ENCODE results near the gene SLC27A1.
A peak's percentile ranks its signal among the peaks of the same experiment; 100 is the strongest.
"Not testable (repeated sequence)": the region's sequence is repeated elsewhere in the genome, so short reads cannot be mapped to it uniquely, and the experiment has no call there.

SLC27A1 gene

DNA sequence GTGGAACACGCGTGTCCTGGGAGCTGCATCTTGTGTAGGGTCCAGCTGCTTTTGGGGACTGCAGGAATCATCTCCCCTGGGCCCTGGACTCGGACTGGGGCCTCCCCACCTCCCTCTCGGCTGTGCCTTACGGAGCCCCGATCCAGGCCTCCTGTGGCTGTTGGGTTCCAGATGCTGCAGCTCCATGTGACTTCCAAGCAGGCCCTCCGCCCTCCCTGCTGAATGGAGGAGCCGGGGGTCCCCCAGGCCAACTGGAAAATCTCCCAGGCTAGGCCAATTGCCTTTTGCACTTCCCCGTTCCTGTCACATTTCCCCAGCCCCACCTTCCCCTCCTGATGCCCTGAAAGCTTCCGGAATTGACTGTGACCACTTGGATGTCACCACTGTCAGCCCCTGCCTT lies 34.9 kb downstream of the SLC27A1 start:
- Histone ChIP-seq H3K9ac (ENCODE audit: low read depth, low read length) (no peak overlapping the region), H3K9me3 (ENCODE audit: control insufficient read depth, insufficient read depth, low read length) (no peaks in the 10 kb centered on the region), H3K36me3 (ENCODE audit: insufficient read depth, low read length) (no peaks in the 10 kb centered on the region), H3K4me1 (ENCODE audit: insufficient read depth, low read length) (peaks cover 4% of the 10 kb centered on the region; the same call in 1 of the 2 replicates)

GRCh38 chr19:17506745-17507144 lies 36.4 kb downstream of the SLC27A1 start:
- no peaks in the 10 kb centered on the region for H3K9me3 ChIP-seq (ENCODE audit: control insufficient read depth, insufficient read depth, low read length)
- H3K36me3 ChIP-seq (ENCODE audit: insufficient read depth, low read length): no peaks in the 10 kb centered on the region
- peaks cover 4% of the 10 kb centered on the region; the same call in 1 of the 2 replicates for H3K4me1 ChIP-seq (ENCODE audit: insufficient read depth, low read length)
- H3K9ac ChIP-seq (ENCODE audit: low read depth, low read length): no peak overlapping the region

DNA sequence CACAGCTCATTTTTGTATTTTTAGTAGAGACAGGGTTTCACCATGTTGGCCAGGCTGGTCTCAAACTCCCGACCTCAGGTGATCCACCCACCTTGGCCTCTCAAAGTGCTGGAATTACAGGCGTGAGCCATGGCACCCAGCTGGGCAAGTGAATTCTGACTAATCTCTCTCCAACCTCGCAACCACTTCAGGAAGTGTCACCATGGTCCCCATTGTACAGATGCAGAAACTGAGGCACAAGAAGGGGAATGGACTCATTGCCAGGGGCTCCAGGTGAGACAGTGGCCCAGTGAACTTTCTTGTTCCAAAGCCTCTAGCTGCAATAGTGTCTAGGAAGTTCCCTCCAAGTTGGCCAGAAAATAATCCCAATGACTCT lies 38.2 kb downstream of the SLC27A1 start:
- H3K36me3 ChIP-seq (ENCODE audit: insufficient read depth, low read length); H3K9me3 ChIP-seq (ENCODE audit: control insufficient read depth, insufficient read depth, low read length); H3K9ac ChIP-seq (ENCODE audit: low read depth, low read length); H3K4me1 ChIP-seq (ENCODE audit: insufficient read depth, low read length): not testable (repeated sequence)

DNA sequence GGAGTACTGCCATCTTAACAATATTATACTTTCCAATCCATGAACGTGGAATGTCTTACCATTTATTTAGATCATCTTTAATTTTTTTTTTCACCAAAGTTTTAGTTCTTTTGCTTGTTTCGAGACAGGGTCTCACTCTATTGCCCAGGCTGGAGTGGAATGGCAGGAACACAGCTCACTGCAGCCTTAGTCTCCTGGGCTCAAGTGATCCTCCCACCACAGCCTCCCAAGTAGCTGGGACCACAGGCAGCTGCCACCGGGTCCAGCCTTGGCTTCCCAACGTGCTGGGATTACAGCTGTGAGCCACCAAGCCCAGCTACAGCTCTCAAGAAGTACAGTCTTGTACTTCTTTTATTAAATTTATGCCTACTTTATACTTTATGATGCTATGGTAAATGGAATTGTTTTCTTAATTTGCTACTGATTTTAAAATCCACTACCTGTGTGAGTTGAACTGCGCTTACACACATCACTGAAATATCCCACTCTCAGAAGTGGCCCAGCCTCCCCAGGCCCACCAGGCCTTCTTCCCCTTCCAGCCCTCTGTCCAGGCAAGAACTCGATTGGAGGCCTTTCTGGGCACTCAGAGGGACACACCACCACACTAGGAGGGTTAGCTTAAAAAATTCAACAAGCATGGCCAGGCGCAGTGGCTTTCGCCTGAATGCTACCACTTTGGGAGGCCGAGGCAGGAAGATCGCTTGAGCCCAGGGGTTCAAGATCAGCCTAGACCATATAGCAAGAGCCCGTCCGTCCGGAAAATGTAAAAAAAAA lies 40.1 kb downstream of the SLC27A1 start:
- Histone ChIP-seq H3K9me3 (ENCODE audit: control insufficient read depth, insufficient read depth, low read length) (no peaks in the 10 kb centered on the region), H3K36me3 (ENCODE audit: insufficient read depth, low read length) (no peaks in the 10 kb centered on the region), H3K9ac (ENCODE audit: low read depth, low read length) (peak overlapping the region; percentile 94), H3K4me1 (ENCODE audit: insufficient read depth, low read length) (peaks cover 4% of the 10 kb centered on the region; the same call in 1 of the 2 replicates)

- Histone ChIP-seq H3K4me1 (ENCODE audit: insufficient read depth, low read length) (peaks cover 4% of the 10 kb centered on the region; the same call in 1 of the 2 replicates), H3K36me3 (ENCODE audit: insufficient read depth, low read length) (no peaks in the 10 kb centered on the region), H3K9ac (ENCODE audit: low read depth, low read length) (peak overlapping the region; percentile 94), H3K9me3 (ENCODE audit: control insufficient read depth, insufficient read depth, low read length) (no peaks in the 10 kb centered on the region)
These were observed 41.6 kb downstream of the SLC27A1 start for GRCh38 chr19:17511724-17512573.

- Histone ChIP-seq H3K9ac (ENCODE audit: low read depth, low read length) (peak overlapping the region; percentile 94), H3K9me3 (ENCODE audit: control insufficient read depth, insufficient read depth, low read length) (peaks cover 3% of the 10 kb centered on the region), H3K36me3 (ENCODE audit: insufficient read depth, low read length) (peaks cover 4% of the 10 kb centered on the region; the same call in 1 of the 2 replicates), H3K4me1 (ENCODE audit: insufficient read depth, low read length) (peaks cover 4% of the 10 kb centered on the region; the same call in 1 of the 2 replicates)
These were observed 42.2 kb downstream of the SLC27A1 start for GRCh38 chr19:17512574-17512939.

GRCh38 chr19:17515408-17516149 lies 45.3 kb downstream of the SLC27A1 start:
- H3K4me1 ChIP-seq (ENCODE audit: insufficient read depth, low read length): no peaks in the 10 kb centered on the region
- peaks cover 6% of the 10 kb centered on the region; the same call in 1 of the 2 replicates for H3K36me3 ChIP-seq (ENCODE audit: insufficient read depth, low read length)
- H3K9me3 ChIP-seq (ENCODE audit: control insufficient read depth, insufficient read depth, low read length): peaks cover 6% of the 10 kb centered on the region
- H3K9ac ChIP-seq (ENCODE audit: low read depth, low read length): no peak overlapping the region

DNA sequence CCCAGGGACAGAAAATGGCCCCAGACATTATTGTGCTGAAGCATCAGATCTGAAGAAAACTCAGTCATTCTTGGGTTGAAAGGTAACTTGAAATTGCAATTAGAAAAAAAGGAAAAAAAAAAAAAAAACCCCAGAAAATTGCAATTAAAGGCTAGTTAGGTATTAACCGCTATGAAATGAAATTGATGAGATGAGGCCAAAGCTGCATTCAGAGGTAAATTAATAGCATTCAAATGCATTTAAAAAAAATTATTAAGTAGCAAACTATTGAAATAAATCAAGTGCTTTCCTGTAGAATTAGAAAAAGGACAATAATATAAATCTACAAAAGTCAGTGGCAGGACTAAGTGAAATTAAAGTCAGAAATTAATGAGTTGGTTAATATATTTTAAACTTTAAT lies 47.6 kb downstream of the SLC27A1 start:
- Histone ChIP-seq H3K9ac (ENCODE audit: low read depth, low read length) (no peak overlapping the region), H3K4me1 (ENCODE audit: insufficient read depth, low read length) (no peaks in the 10 kb centered on the region), H3K36me3 (ENCODE audit: insufficient read depth, low read length) (peaks cover 6% of the 10 kb centered on the region; the same call in 1 of the 2 replicates), H3K9me3 (ENCODE audit: control insufficient read depth, insufficient read depth, low read length) (peaks cover 6% of the 10 kb centered on the region)

DNA sequence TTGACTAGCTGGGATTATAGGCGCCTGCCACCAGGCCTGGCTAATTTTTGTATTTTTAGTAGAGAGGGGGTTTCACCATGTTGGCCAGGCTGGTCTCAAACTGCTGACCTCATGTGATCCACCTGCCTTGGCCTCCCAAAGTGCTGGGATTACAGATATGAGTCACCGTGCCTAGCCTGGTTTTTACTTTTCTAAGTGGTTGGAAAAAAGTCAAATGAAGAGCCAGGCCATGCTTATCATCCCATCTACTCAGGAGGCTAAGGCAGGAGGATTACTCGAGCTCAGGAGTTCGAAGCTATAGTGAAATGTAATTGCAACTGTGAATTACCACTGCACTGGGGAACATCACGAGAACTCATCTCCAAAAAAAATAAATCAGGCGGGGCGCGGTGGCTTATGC lies 48.3 kb downstream of the SLC27A1 start:
- not testable (repeated sequence) for H3K4me1 ChIP-seq (ENCODE audit: insufficient read depth, low read length); H3K9me3 ChIP-seq (ENCODE audit: control insufficient read depth, insufficient read depth, low read length); H3K9ac ChIP-seq (ENCODE audit: low read depth, low read length); H3K36me3 ChIP-seq (ENCODE audit: insufficient read depth, low read length)

DNA sequence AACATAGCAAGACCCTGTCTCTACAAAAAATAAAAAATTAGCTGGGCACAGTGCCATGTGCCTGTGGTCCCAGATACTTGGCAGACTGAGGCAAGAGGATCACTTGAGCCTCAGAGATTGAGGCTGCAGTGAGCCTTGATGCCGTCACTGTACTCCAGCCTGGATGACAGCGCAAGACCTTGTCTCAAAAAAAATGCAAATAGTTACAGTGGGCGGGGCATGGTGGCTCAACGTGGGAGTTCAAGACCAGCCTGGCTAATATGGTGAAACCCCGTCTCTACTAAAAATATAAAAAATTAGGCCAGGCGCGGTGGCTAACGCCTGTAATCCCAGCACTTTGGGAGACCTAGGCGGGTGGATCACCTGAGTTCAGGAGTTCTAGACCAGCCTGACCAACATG lies 49.6 kb downstream of the SLC27A1 start:
- Histone ChIP-seq H3K9ac (ENCODE audit: low read depth, low read length) (no peak overlapping the region), H3K4me1 (ENCODE audit: insufficient read depth, low read length) (no peaks in the 10 kb centered on the region; the same call in 1 of the 2 replicates), H3K9me3 (ENCODE audit: control insufficient read depth, insufficient read depth, low read length) (peaks cover 6% of the 10 kb centered on the region), H3K36me3 (ENCODE audit: insufficient read depth, low read length) (peaks cover 6% of the 10 kb centered on the region; the same call in 1 of the 2 replicates)

GRCh38 chr19:17520865-17521264 lies 50.5 kb downstream of the SLC27A1 start:
- H3K9ac ChIP-seq (ENCODE audit: low read depth, low read length): no peak overlapping the region
- no peaks in the 10 kb centered on the region; the same call in 1 of the 2 replicates for H3K4me1 ChIP-seq (ENCODE audit: insufficient read depth, low read length)
- peaks cover 6% of the 10 kb centered on the region for H3K9me3 ChIP-seq (ENCODE audit: control insufficient read depth, insufficient read depth, low read length)
- peaks cover 6% of the 10 kb centered on the region; the same call in 1 of the 2 replicates for H3K36me3 ChIP-seq (ENCODE audit: insufficient read depth, low read length)

GRCh38 chr19:17522988-17523872 lies 52.9 kb downstream of the SLC27A1 start:
- no peaks in the 10 kb centered on the region; the same call in 1 of the 2 replicates for H3K36me3 ChIP-seq (ENCODE audit: insufficient read depth, low read length)
- H3K9ac ChIP-seq (ENCODE audit: low read depth, low read length): no peak overlapping the region
- H3K4me1 ChIP-seq (ENCODE audit: insufficient read depth, low read length): no peaks in the 10 kb centered on the region; the same call in 1 of the 2 replicates
- no peaks in the 10 kb centered on the region for H3K9me3 ChIP-seq (ENCODE audit: control insufficient read depth, insufficient read depth, low read length)

GRCh38 chr19:17524651-17525050 lies 54.3 kb downstream of the SLC27A1 start:
- Histone ChIP-seq H3K9ac (ENCODE audit: low read depth, low read length) (no peak overlapping the region), H3K4me1 (ENCODE audit: insufficient read depth, low read length) (no peaks in the 10 kb centered on the region; the same call in 1 of the 2 replicates), H3K36me3 (ENCODE audit: insufficient read depth, low read length) (no peaks in the 10 kb centered on the region; the same call in 1 of the 2 replicates), H3K9me3 (ENCODE audit: control insufficient read depth, insufficient read depth, low read length) (no peaks in the 10 kb centered on the region)

All from ES-I3 (cell line).